ENCODE data around the gene ZNHIT3. TPM values are rescaled to one million over a fixed set of nuclear protein-coding genes. Genes with fewer than 3 reads are reported as not detected.

ZNHIT3 gene
- total and polyA plus RNA-seq, 4 donors: 8.1 to 24.2 (median 19.1) TPM

- no peak overlapping the region for H3K27ac ChIP-seq (ENCODE audit: low read depth in 1 of 2, low read length in 2 of 2)
- H3K9ac ChIP-seq (ENCODE audit: low read depth in 1 of 2, low read length in 2 of 2): no peak overlapping the region
- 13% methylated on average over 21 of the region's 21 CpGs for WGBS
- TF ChIP-seq REST (IDR thresholded peaks at IDR 0.05) (no peak), CTCF (IDR thresholded peaks at IDR 0.05; ENCODE audit: low read depth, low read length, missing input control) (no peak), GABPA (IDR thresholded peaks at IDR 0.05 in 1 of 2, conservative IDR thresholded peaks at IDR 0.05 in 1 of 2) (no peak), HNF4G (IDR thresholded peaks at IDR 0.05) (no peak), YY1 (IDR thresholded peaks at IDR 0.05) (no peak), ATF3 (IDR thresholded peaks at IDR 0.05) (no peak), RAD21 (IDR thresholded peaks at IDR 0.05) (no peak), FOXA1 (IDR thresholded peaks at IDR 0.05) (no peak), RXRA (IDR thresholded peaks at IDR 0.05) (no peak), HNF4A (conservative IDR thresholded peaks at IDR 0.05) (no peak), MAX (IDR thresholded peaks at IDR 0.05) (no peak), NR2F2 (IDR thresholded peaks at IDR 0.05) (no peak), JUND (IDR thresholded peaks at IDR 0.05) (no peak), ZBTB33 (IDR thresholded peaks at IDR 0.05) (no peak), EGR1 (IDR thresholded peaks at IDR 0.05; ENCODE audit: low read depth in 2 of 2) (no peak), FOXA2 (IDR thresholded peaks at IDR 0.05) (no peak)
- peaks cover 0 to 17% (median 3%) of the 10 kb centered on the region in 4 donors for H3K27me3 ChIP-seq (ENCODE audit: control insufficient read depth in 4 of 4, insufficient read depth in 4 of 4, low read length in 3 of 4)
- no peaks in the 10 kb centered on the region for H3K4me1 ChIP-seq (ENCODE audit: control insufficient read depth in 4 of 4, insufficient read depth in 4 of 4, low read length in 3 of 4)
- no peak for DNase-seq (ENCODE audit: low spot score)
- H3K36me3 ChIP-seq (ENCODE audit: control insufficient read depth in 4 of 4, insufficient read depth in 3 of 4, low read depth in 1 of 4, low read length in 3 of 4): no peaks in the 10 kb centered on the region
- H3K9me3 ChIP-seq (ENCODE audit: control insufficient read depth in 4 of 4, low read length in 3 of 4): no peaks in the 10 kb centered on the region
- no peak overlapping the region for H3K4me3 ChIP-seq (ENCODE audit: low read depth in 1 of 3, low read length in 3 of 3)
These were observed 21.8 kb upstream of the ZNHIT3 start for GRCh38 chr17:36464765-36465088.
